Hypothalamus (tissue), 51 donors: ENCODE data around the gene RNASET2.

ENCODE experiments used
- DNase-seq, 51 donors: peaks; one replicate each; lab custom pipeline; 2025; lab: John Stamatoyannopoulos, UW

Gene RNASET2

GRCh38 chr6:166970776-166971175 lies 14.4 kb upstream of the RNASET2 start:
- DNase-seq: no peak

- DNase-seq: no peak
Observed at GRCh38 chr6:166970091-166970490, 13.7 kb upstream of the RNASET2 start.

- peak in 1 of 51 donors; percentile 9 for DNase-seq
Observed at GRCh38 chr6:166969390-166970002, 13.1 kb upstream of the RNASET2 start.

- DNase-seq: no peak
Observed at GRCh38 chr6:166966268-166966667, 9.9 kb upstream of the RNASET2 start.

- no peak for DNase-seq
Observed at GRCh38 chr6:166960609-166960978, 4.2 kb upstream of the RNASET2 start.

GRCh38 chr6:166959911-166960608 lies 3.7 kb upstream of the RNASET2 start:
- DNase-seq: no peak

GRCh38 chr6:166958926-166959861 lies 2.8 kb upstream of the RNASET2 start:
- DNase-seq: peak in 3 of 51 donors; percentile 12 to 45 (median 18)

- DNase-seq: no peak
Observed at GRCh38 chr6:166957805-166958076, 1.4 kb upstream of the RNASET2 start.

- DNase-seq: peak in 7 of 51 donors; percentile 26 to 62 (median 35)
Observed at GRCh38 chr6:166957087-166957804, 896 bp upstream of the RNASET2 start.

GRCh38 chr6:166955865-166956443 lies 396 bp downstream of the RNASET2 start:
- DNase-seq: no peak

GRCh38 chr6:166955121-166955864 lies 1.1 kb downstream of the RNASET2 start:
- DNase-seq: peak in 1 of 51 donors; percentile 17

- no peak for DNase-seq
Observed at GRCh38 chr6:166954118-166954713, 2.1 kb downstream of the RNASET2 start.

GRCh38 chr6:166952567-166953486 lies 3.5 kb downstream of the RNASET2 start:
- DNase-seq: no peak

- no peak for DNase-seq
Observed at GRCh38 chr6:166952121-166952520, 4.2 kb downstream of the RNASET2 start.

GRCh38 chr6:166951670-166952060 lies 4.7 kb downstream of the RNASET2 start:
- no peak for DNase-seq

- DNase-seq: peak in 32 of 51 donors; percentile 15 to 79 (median 56)
Observed at GRCh38 chr6:166950892-166951669, 5.3 kb downstream of the RNASET2 start.

- DNase-seq: no peak
Observed at GRCh38 chr6:166950443-166950821, 5.9 kb downstream of the RNASET2 start.
